Naive thymus-derived CD4-positive, alpha-beta T cell (primary cell): Measurements from ENCODE around the gene APLP1. TPM values are rescaled to one million over a fixed set of nuclear protein-coding genes. Genes with fewer than 3 reads are reported as not detected.

Experiments used
- ATAC-seq: fragments of 150-1000 bp; cut with Tn5 transposase; 2 replicates; pipeline ENCODE4 v1.10.0; 2021; ENCODE audit warnings: mild to moderate bottlenecking, moderate library complexity
- CTCF ChIA-PET: fragments of 350-600 bp; sonication (Branson Sonifier 250); formaldehyde crosslinking; loops from one replicate; lab custom pipeline; 2021; ENCODE audit warnings: antibody characterized with exemption; lab: Charles Lee
- POLR2A ChIA-PET: fragments of 350-600 bp; sonication (Branson Sonifier 250); formaldehyde crosslinking; loops from one replicate; lab custom pipeline; 2021; ENCODE audit warnings: antibody characterized with exemption, inconsistent platforms; lab: Charles Lee
- DNase-seq, 9 donors: peaks; one replicate each; pipeline versions ENCODE4 v3.0.0 to v3.0.0-alpha.2; 2020 to 2022; ENCODE audit warnings: mixed read lengths in 1 of 9
- H3K27ac ChIP-seq: one replicate; pipeline ENCODE4 v1.7.0; 2013; ENCODE audit warnings: mild to moderate bottlenecking, low read depth, low read length, moderate library complexity
- H3K27me3 ChIP-seq, 2 donors: one replicate each; pipeline ENCODE4 v1.7.0; 2013; ENCODE audit warnings: low read length in 2 of 2, mild to moderate bottlenecking in 2 of 2, moderate library complexity in 2 of 2; ENCODE audit not compliant: control insufficient read depth in 2 of 2, insufficient read depth in 2 of 2
- H3K36me3 ChIP-seq, 3 experiments: 1 replicate in 2 of 3; 2 replicates in 1 of 3; pipeline ENCODE4 v1.7.0; 2013; ENCODE audit warnings: low read length in 3 of 3, mild to moderate bottlenecking in 3 of 3, moderate library complexity in 1 of 3; ENCODE audit not compliant: insufficient read depth in 3 of 3, control insufficient read depth in 2 of 3
- H3K4me1 ChIP-seq, 2 donors: one replicate each; pipeline ENCODE4 v1.7.0; 2013; ENCODE audit warnings: low read length in 2 of 2, mild to moderate bottlenecking in 2 of 2, moderate library complexity in 1 of 2; ENCODE audit not compliant: control insufficient read depth in 2 of 2, insufficient read depth in 2 of 2
- H3K4me3 ChIP-seq: 2 replicates; pipeline ENCODE4 v1.7.0; 2013; ENCODE audit warnings: mild to moderate bottlenecking, low read length
- H3K9me3 ChIP-seq, 3 experiments: 1 replicate in 2 of 3; 2 replicates in 1 of 3; pipeline ENCODE4 v1.7.0; 2013; ENCODE audit warnings: low read length in 3 of 3; ENCODE audit not compliant: control insufficient read depth in 2 of 3
- H3K27ac Mint-ChIP-seq, 9 donors: one replicate each; pipeline ENCODE4 v1.8.0; 2020 to 2022; ENCODE audit warnings: mixed read lengths in 9 of 9, mild to moderate bottlenecking in 8 of 9, moderate library complexity in 5 of 9, inconsistent platforms in 2 of 9
- H3K27me3 Mint-ChIP-seq, 5 donors: one replicate each; pipeline ENCODE4 v1.8.0; 2021 to 2022; ENCODE audit warnings: mixed read lengths in 5 of 5, mild to moderate bottlenecking in 1 of 5
- H3K36me3 Mint-ChIP-seq, 5 donors: one replicate each; pipeline ENCODE4 v1.8.0; 2020 to 2022; ENCODE audit warnings: mixed read lengths in 5 of 5, mild to moderate bottlenecking in 3 of 5, inconsistent platforms in 1 of 5
- H3K4me1 Mint-ChIP-seq, 7 donors: one replicate each; pipeline ENCODE4 v1.8.0; 2020 to 2022; ENCODE audit warnings: mixed read lengths in 7 of 7, mild to moderate bottlenecking in 3 of 7, inconsistent platforms in 1 of 7
- H3K4me3 Mint-ChIP-seq, 10 donors: one replicate each; pipeline ENCODE4 v1.8.0; 2020 to 2022; ENCODE audit warnings: mild to moderate bottlenecking in 10 of 10, mixed read lengths in 10 of 10, moderate library complexity in 6 of 10, inconsistent platforms in 2 of 10
- H3K9me3 Mint-ChIP-seq, 11 donors: one replicate each; pipeline ENCODE4 v1.8.0; 2020 to 2022; ENCODE audit warnings: mixed read lengths in 11 of 11, mild to moderate bottlenecking in 4 of 11, inconsistent platforms in 1 of 11, moderate library complexity in 1 of 11
- intact Hi-C, 2 donors: fragments of 100-400 bp; cut with micrococcal nuclease; formaldehyde crosslinking; loops; one replicate each; pipeline ENCODE4 v1.15.1; 2023
- polyA plus RNA-seq, 2 donors: library from polyadenylated mRNA; unstranded; fragments of 300-500 nt; fragmentation: Illumina TruSeq; gene quantifications; one replicate each; pipeline ENCODE4 v1.2.3, GENCODE V29; 2021
- total RNA-seq, 6 experiments: library from RNA in 5 of 6; stranded (reverse) in 5 of 6; gene quantifications; 1 replicate in 5 of 6; 2 replicates in 1 of 6; pipeline ENCODE4 v1.2.3 and lab custom pipeline; 2021 to 2026

The APLP1 gene
- total and polyA plus RNA-seq, 7 experiments from 2014 or later, result 2.4 TPM; not detected in 6

- ATAC-seq (no peak), DNase-seq (peak in 2 of 9 donors; percentile 11 to 24)
- H3K9me3 ChIP-seq, result no peaks in the 10 kb centered on the region
- Mint-ChIP-seq H3K36me3 (peaks cover 0 to 17% (median 8%) of the 10 kb centered on the region in 5 donors), H3K4me1 (peaks cover 25 to 53% (median 34%) of the 10 kb centered on the region in 7 donors), H3K27me3 (no peaks in the 10 kb centered on the region), H3K27ac (peak overlapping the region; percentile 84 to 97 (median 96)), H3K4me3 (peak overlapping the region; percentile 83 to 100 (median 95)), H3K9me3 (peaks cover 0 to 3% (median 0%) of the 10 kb centered on the region in 11 donors)
- CTCF ChIA-PET, result interaction anchor here (0.6 to 1.7 kb wide), 3 partner anchors 13 to 16 kb away, joined by 3 to 6 read pairs (median 5); no protein-coding TSS in a partner anchor
- no peaks in the 10 kb centered on the region for H3K27me3 ChIP-seq
- peaks cover 0 to 47% (median 10%) of the 10 kb centered on the region in 3 experiments for H3K36me3 ChIP-seq
- peak overlapping the region; percentile 94 for H3K4me3 ChIP-seq
- POLR2A ChIA-PET, result interaction anchor here (0.5 to 1.5 kb wide), 8 partner anchors 10 to 157 kb away, joined by 3 to 11 read pairs (median 6); partner anchors contain the start of genes IGFLR1 and TYROBP
- peak overlapping the region; percentile 100 for H3K27ac ChIP-seq
- peaks cover 25 to 33% of the 10 kb centered on the region in 2 donors for H3K4me1 ChIP-seq
- intact Hi-C loops, result loop anchor here (2.0 to 10.0 kb wide), 2 partner anchors 60 to 216 kb away; partner anchors contain the start of genes OVOL3 (in 1 of the 2), POLR2I (in 1 of the 2) and TBCB (in 1 of the 2)
Observed at GRCh38 chr19:35898499-35898809, 30.1 kb downstream of the APLP1 start.

DNA sequence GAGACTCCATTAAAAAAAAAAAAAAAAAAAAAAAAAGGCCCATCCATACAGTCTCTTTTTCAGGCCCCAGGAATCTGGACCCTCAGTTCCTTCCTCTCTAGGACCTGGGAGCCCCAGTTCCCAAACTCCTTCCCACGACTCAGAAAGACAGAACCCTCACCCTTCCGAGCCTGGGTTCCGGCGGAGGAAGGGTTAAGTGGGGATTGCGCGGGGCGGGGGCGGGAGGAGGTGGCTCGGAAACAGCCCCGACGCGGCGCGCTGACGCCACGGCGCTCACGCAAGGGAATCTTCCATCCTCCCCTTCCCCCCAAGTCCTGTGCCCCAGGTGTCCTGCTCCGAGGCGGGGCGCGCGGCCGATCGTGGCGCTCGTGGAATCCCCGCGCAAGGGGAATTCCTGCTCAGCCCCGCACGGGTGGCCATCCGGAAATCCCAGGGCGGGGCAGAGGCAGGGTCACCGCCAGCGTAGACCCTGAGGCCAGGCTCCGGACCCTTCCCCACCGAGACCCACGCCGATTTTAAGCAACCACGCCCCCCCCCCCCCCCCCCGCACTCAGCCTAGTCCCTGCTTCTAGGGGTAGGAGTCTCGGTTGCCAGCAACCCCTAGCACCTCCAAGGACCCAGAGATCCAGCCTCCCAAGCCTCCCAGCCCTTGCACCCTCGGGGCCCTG is 31.3 kb downstream of the APLP1 start:
- Mint-ChIP-seq H3K4me3 (peak overlapping the region; percentile 83 to 100 (median 95)), H3K4me1 (peaks cover 34 to 65% (median 46%) of the 10 kb centered on the region in 7 donors), H3K9me3 (peaks cover 0 to 3% (median 0%) of the 10 kb centered on the region in 11 donors), H3K36me3 (peaks cover 0 to 19% (median 9%) of the 10 kb centered on the region in 5 donors), H3K27me3 (no peaks in the 10 kb centered on the region), H3K27ac (peak overlapping the region; percentile 92 to 97 (median 96))
- DNase-seq (peak; percentile 74 to 94 (median 87)), ATAC-seq (peak; percentile 74)
- H3K27ac ChIP-seq, result peak overlapping the region; percentile 100
- no peaks in the 10 kb centered on the region for H3K27me3 ChIP-seq
- H3K4me3 ChIP-seq, result peak overlapping the region; percentile 94
- no peaks in the 10 kb centered on the region for H3K9me3 ChIP-seq
- ChIA-PET CTCF (no interaction called here), POLR2A (interaction anchor here (1.4 to 2.1 kb wide), 4 partner anchors 17 to 32 kb away, joined by 5 to 23 read pairs (median 8); no protein-coding TSS in a partner anchor)
- H3K36me3 ChIP-seq, result peaks cover 4 to 37% (median 6%) of the 10 kb centered on the region in 3 experiments
- intact Hi-C loops, result loop anchor here (1.0 to 10.0 kb wide), 11 partner anchors 17 to 687 kb away; partner anchors contain the start of genes TBCB (in 2 of the 2), ALKBH6 (in 1 of the 2), OVOL3 (in 1 of the 2) and POLR2I (in 1 of the 2)
- H3K4me1 ChIP-seq, result peaks cover 35 to 43% of the 10 kb centered on the region in 2 donors

GRCh38 chr19:35901055-35901644 is 32.8 kb downstream of the APLP1 start:
- intact Hi-C loops, result loop anchor here in 1 of 2 donors (5.0 kb wide), 1 partner anchor 689 kb away; no protein-coding TSS in a partner anchor
- Histone ChIP-seq H3K4me1 (peaks cover 39 to 49% of the 10 kb centered on the region in 2 donors), H3K4me3 (peak overlapping the region; percentile 84), H3K9me3 (no peaks in the 10 kb centered on the region), H3K27me3 (no peaks in the 10 kb centered on the region), H3K27ac (peak overlapping the region; percentile 100), H3K36me3 (peaks cover 0 to 22% (median 4%) of the 10 kb centered on the region in 3 experiments)
- Mint-ChIP-seq H3K27ac (peak overlapping the region; percentile 92 to 98 (median 97)), H3K36me3 (peaks cover 0 to 14% (median 3%) of the 10 kb centered on the region in 5 donors), H3K4me3 (peak overlapping the region; percentile 83 to 100 (median 96)), H3K27me3 (no peaks in the 10 kb centered on the region), H3K9me3 (peaks cover 0 to 3% (median 0%) of the 10 kb centered on the region in 11 donors), H3K4me1 (peaks cover 35 to 66% (median 47%) of the 10 kb centered on the region in 7 donors)
- ATAC-seq, result no peak
- DNase-seq, result no peak
- ChIA-PET CTCF (interaction anchor here (0.6 to 1.2 kb wide), 4 partner anchors 21 to 695 kb away, joined by 3 to 8 read pairs (median 4); no protein-coding TSS in a partner anchor), POLR2A (interaction anchor here (0.6 to 2.1 kb wide), 8 partner anchors 8 to 272 kb away, joined by 4 to 23 read pairs (median 6); no protein-coding TSS in a partner anchor)

- H3K4me3 Mint-ChIP-seq, result peak within 1 kb of the TSS; percentile 83 to 100 (median 94)
- H3K27me3 ChIP-seq, result no peaks in the 10 kb centered on the region
- H3K4me3 ChIP-seq, result peak within 1 kb of the TSS; percentile 84
- DNase-seq, result peak; percentile 24 to 78 (median 69)
- peaks cover 0 to 3% (median 0%) of the 10 kb centered on the region in 11 donors for H3K9me3 Mint-ChIP-seq
- peaks cover 38 to 45% of the 10 kb centered on the region in 2 donors for H3K4me1 ChIP-seq
- H3K27me3 Mint-ChIP-seq, result no peaks in the 10 kb centered on the region
- intact Hi-C loops, result loop anchor here (1.0 to 5.0 kb wide), 3 partner anchors 33 to 690 kb away; partner anchors contain the start of gene APLP1 (in 1 of the 2)
- peaks cover 0 to 13% (median 4%) of the 10 kb centered on the region in 3 experiments for H3K36me3 ChIP-seq
- CTCF ChIA-PET, result interaction anchor here (2.2 kb wide), 1 partner anchor 29 kb away, joined by 9 read pairs; no protein-coding TSS in a partner anchor
- no peaks in the 10 kb centered on the region for H3K9me3 ChIP-seq
- peak; percentile 13 for ATAC-seq
- H3K27ac Mint-ChIP-seq, result peak within 1 kb of the TSS; percentile 92 to 98 (median 97)
- H3K4me1 Mint-ChIP-seq, result peaks cover 35 to 61% (median 49%) of the 10 kb centered on the region in 7 donors
- POLR2A ChIA-PET, result interaction anchor here (1.2 to 4.1 kb wide), 7 partner anchors 12 to 92 kb away, joined by 3 to 44 read pairs (median 4); partner anchors contain the start of gene SDHAF1
- peaks cover 0 to 14% (median 3%) of the 10 kb centered on the region in 5 donors for H3K36me3 Mint-ChIP-seq
- H3K27ac ChIP-seq, result peak within 1 kb of the TSS; percentile 100
Observed at GRCh38 chr19:35901854-35902661, 33.7 kb downstream of the APLP1 start, which contains the start of gene HCST. Gene HCST, plus strand, starts transcription at chr19:35902529. Its CDS starts 65 bp downstream, at chr19:35902594.

DNA sequence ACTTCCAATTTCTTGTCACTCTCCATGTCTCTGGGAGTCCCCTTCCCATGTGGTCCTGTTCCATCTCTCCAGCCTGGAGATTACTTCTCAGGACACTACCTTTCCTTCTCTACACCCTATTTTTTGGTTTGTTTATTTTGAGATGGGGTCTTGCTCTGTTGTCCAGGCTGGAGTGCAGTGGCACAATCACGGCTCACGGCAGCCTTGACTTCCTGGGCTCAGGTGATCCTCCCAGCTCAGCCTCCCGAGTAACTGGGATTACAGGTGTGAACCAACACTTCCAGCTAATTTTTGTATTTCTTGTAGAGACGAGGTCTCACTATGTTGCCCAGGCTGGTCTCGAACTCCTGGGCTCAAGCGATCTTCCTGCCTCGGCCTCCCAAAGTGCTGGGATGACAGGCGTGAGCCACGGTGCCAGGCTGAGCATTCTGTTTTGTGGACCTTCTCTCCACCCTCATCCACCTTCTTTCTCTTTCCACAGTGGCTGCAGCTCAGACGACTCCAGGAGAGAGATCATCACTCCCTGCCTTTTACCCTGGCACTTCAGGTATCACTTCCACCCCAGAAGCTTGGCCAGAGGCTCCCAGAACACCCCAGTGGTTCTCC is 34.6 kb downstream of the APLP1 start:
- Histone ChIP-seq H3K27me3 (no peaks in the 10 kb centered on the region), H3K4me1 (peaks cover 29 to 41% of the 10 kb centered on the region in 2 donors), H3K36me3 (peaks cover 0 to 5% (median 4%) of the 10 kb centered on the region in 3 experiments), H3K27ac (peak overlapping the region; percentile 100), H3K4me3 (peak overlapping the region; percentile 84), H3K9me3 (no peaks in the 10 kb centered on the region)
- ChIA-PET CTCF (interaction anchor here (2.2 to 2.5 kb wide), 2 partner anchors 23 to 28 kb away, joined by 7 to 9 read pairs; no protein-coding TSS in a partner anchor), POLR2A (interaction anchor here (0.7 to 4.1 kb wide), 11 partner anchors 10 to 158 kb away, joined by 3 to 44 read pairs (median 3); partner anchors contain the start of genes PSENEN, SDHAF1, THAP8 and U2AF1L4)
- ATAC-seq, result no peak
- peaks cover 0 to 9% (median 0%) of the 10 kb centered on the region in 5 donors for H3K36me3 Mint-ChIP-seq
- intact Hi-C loops, result loop anchor here (1.0 to 5.0 kb wide), 7 partner anchors 21 to 691 kb away; partner anchors contain the start of genes THAP8 (in 2 of the 2), WDR62 (in 2 of the 2), APLP1 (in 1 of the 2) and PSENEN (in 1 of the 2)
- peak overlapping the region; percentile 83 to 100 (median 94) for H3K4me3 Mint-ChIP-seq
- H3K27ac Mint-ChIP-seq, result peak overlapping the region; percentile 92 to 98 (median 97)
- no peak for DNase-seq
- H3K27me3 Mint-ChIP-seq, result no peaks in the 10 kb centered on the region
- peaks cover 0 to 3% (median 0%) of the 10 kb centered on the region in 11 donors for H3K9me3 Mint-ChIP-seq
- peaks cover 31 to 54% (median 46%) of the 10 kb centered on the region in 7 donors for H3K4me1 Mint-ChIP-seq
